Activated T-cell treated with anti-CD3 and anti-CD28 coated beads, Interleukin-2, amount 50 U/mL, for 72 hours (primary cell): ENCODE results near the gene PJA2. TPM values are rescaled to one million over a fixed set of nuclear protein-coding genes. Genes with fewer than 3 reads are reported as not detected.
A peak's percentile ranks its signal among the peaks of the same experiment; 100 is the strongest.

Experiments used
- ATAC-seq, 2 donors: fragments of 150-1000 bp; cut with Tn5 transposase; replicated peaks in 1 of 2; 2 replicates each; pipeline ENCODE4 v1.10.0; 2021; ENCODE audit warnings: moderate library complexity in 2 of 2, mild to moderate bottlenecking in 1 of 2
- DNase-seq, 2 donors: peaks; one replicate each; pipeline ENCODE4 v3.0.0; 2021 to 2022; ENCODE audit warnings: mixed read lengths in 1 of 2
- H3K27ac Mint-ChIP-seq: one replicate; pipeline ENCODE4 v1.8.0; 2022; ENCODE audit warnings: mild to moderate bottlenecking, moderate library complexity, mixed read lengths
- H3K27me3 Mint-ChIP-seq: one replicate; pipeline ENCODE4 v1.8.0; 2022; ENCODE audit warnings: low read depth, mixed read lengths
- H3K36me3 Mint-ChIP-seq, 2 donors: one replicate each; pipeline ENCODE4 v1.8.0; 2022; ENCODE audit warnings: mixed read lengths in 2 of 2, mild to moderate bottlenecking in 1 of 2; ENCODE audit not compliant: insufficient read depth in 2 of 2
- H3K4me1 Mint-ChIP-seq: one replicate; pipeline ENCODE4 v1.8.0; 2022; ENCODE audit warnings: low read depth, mixed read lengths
- H3K4me3 Mint-ChIP-seq, 2 donors: one replicate each; pipeline ENCODE4 v1.8.0; 2022; ENCODE audit warnings: mild to moderate bottlenecking in 2 of 2, mixed read lengths in 2 of 2, moderate library complexity in 2 of 2
- H3K9me3 Mint-ChIP-seq, 2 donors: one replicate each; pipeline ENCODE4 v1.8.0; 2022; ENCODE audit warnings: mixed read lengths in 2 of 2
- total RNA-seq, 2 donors: library from RNA; stranded (reverse); gene quantifications; one replicate each; pipeline ENCODE4 v1.2.3, GENCODE V29; 2022

PJA2 gene
- total RNA-seq, 2 donors from 2014 or later = 62.5 to 66.2 TPM

- peaks cover 5 to 15% of the 10 kb centered on the region in 2 donors for H3K36me3 Mint-ChIP-seq
- ATAC-seq (no peak), DNase-seq (no peak)
- H3K27ac Mint-ChIP-seq = no peak overlapping the region
- no peaks in the 10 kb centered on the region for H3K4me1 Mint-ChIP-seq
- H3K9me3 Mint-ChIP-seq = no peaks in the 10 kb centered on the region
- H3K27me3 Mint-ChIP-seq = no peaks in the 10 kb centered on the region
- H3K4me3 Mint-ChIP-seq = no peak overlapping the region
Observed at GRCh38 chr5:109357807-109358206, 52.0 kb downstream of the PJA2 start.

GRCh38 chr5:109354761-109355160 is 55.0 kb downstream of the PJA2 start:
- H3K4me3 Mint-ChIP-seq = no peak overlapping the region
- DNase-seq = no peak
- H3K27me3 Mint-ChIP-seq = no peaks in the 10 kb centered on the region
- H3K27ac Mint-ChIP-seq = no peak overlapping the region
- no peaks in the 10 kb centered on the region for H3K9me3 Mint-ChIP-seq
- H3K4me1 Mint-ChIP-seq = no peaks in the 10 kb centered on the region
- peaks cover 0 to 4% of the 10 kb centered on the region in 2 donors for H3K36me3 Mint-ChIP-seq
- ATAC-seq = peak; percentile 44 to 68

- no peaks in the 10 kb centered on the region for H3K9me3 Mint-ChIP-seq
- ATAC-seq (peak in 1 of 2 donors; percentile 60), DNase-seq (no peak)
- no peak overlapping the region for H3K27ac Mint-ChIP-seq
- H3K4me3 Mint-ChIP-seq = no peak overlapping the region
- peaks cover 0 to 5% of the 10 kb centered on the region in 2 donors for H3K36me3 Mint-ChIP-seq
- H3K27me3 Mint-ChIP-seq = no peaks in the 10 kb centered on the region
- peaks cover 15% of the 10 kb centered on the region for H3K4me1 Mint-ChIP-seq
Observed at GRCh38 chr5:109351988-109352864, 57.5 kb downstream of the PJA2 start.

GRCh38 chr5:109350537-109351270 is 59.1 kb downstream of the PJA2 start:
- H3K4me3 Mint-ChIP-seq = no peak overlapping the region
- no peaks in the 10 kb centered on the region for H3K27me3 Mint-ChIP-seq
- ATAC-seq = no peak
- H3K27ac Mint-ChIP-seq = no peak overlapping the region
- no peak for DNase-seq
- H3K4me1 Mint-ChIP-seq = peaks cover 15% of the 10 kb centered on the region
- no peaks in the 10 kb centered on the region for H3K9me3 Mint-ChIP-seq
- peaks cover 0 to 6% of the 10 kb centered on the region in 2 donors for H3K36me3 Mint-ChIP-seq

GRCh38 chr5:109349388-109349787 is 60.4 kb downstream of the PJA2 start:
- H3K9me3 Mint-ChIP-seq = no peaks in the 10 kb centered on the region
- DNase-seq = no peak
- no peak overlapping the region for H3K4me3 Mint-ChIP-seq
- no peaks in the 10 kb centered on the region for H3K27me3 Mint-ChIP-seq
- peak overlapping the region; percentile 72 for H3K27ac Mint-ChIP-seq
- peaks cover 2% of the 10 kb centered on the region in 2 donors for H3K36me3 Mint-ChIP-seq
- ATAC-seq = no peak
- peaks cover 15% of the 10 kb centered on the region for H3K4me1 Mint-ChIP-seq

- no peaks in the 10 kb centered on the region for H3K27me3 Mint-ChIP-seq
- H3K4me1 Mint-ChIP-seq = peaks cover 15% of the 10 kb centered on the region
- H3K36me3 Mint-ChIP-seq = peaks cover 2% of the 10 kb centered on the region in 2 donors
- H3K4me3 Mint-ChIP-seq = no peak overlapping the region
- no peak overlapping the region for H3K27ac Mint-ChIP-seq
- ATAC-seq (no peak), DNase-seq (no peak)
- no peaks in the 10 kb centered on the region for H3K9me3 Mint-ChIP-seq
Observed at GRCh38 chr5:109347252-109347888, 62.4 kb downstream of the PJA2 start.

- H3K27ac Mint-ChIP-seq = no peak overlapping the region
- ATAC-seq = no peak
- no peak overlapping the region for H3K4me3 Mint-ChIP-seq
- peaks cover 2% of the 10 kb centered on the region in 2 donors for H3K36me3 Mint-ChIP-seq
- H3K9me3 Mint-ChIP-seq = no peaks in the 10 kb centered on the region
- no peaks in the 10 kb centered on the region for H3K27me3 Mint-ChIP-seq
- no peak for DNase-seq
- H3K4me1 Mint-ChIP-seq = peaks cover 15% of the 10 kb centered on the region
Observed at GRCh38 chr5:109345699-109346098, 64.1 kb downstream of the PJA2 start.

GRCh38 chr5:109340351-109340750 is 69.4 kb downstream of the PJA2 start:
- Mint-ChIP-seq H3K4me1 (no peaks in the 10 kb centered on the region), H3K36me3 (peaks cover 3 to 6% of the 10 kb centered on the region in 2 donors), H3K4me3 (no peak overlapping the region), H3K27ac (no peak overlapping the region), H3K27me3 (no peaks in the 10 kb centered on the region), H3K9me3 (no peaks in the 10 kb centered on the region)
- ATAC-seq (no peak), DNase-seq (no peak)

GRCh38 chr5:109335114-109335513 is 74.7 kb downstream of the PJA2 start:
- Mint-ChIP-seq H3K27me3 (no peaks in the 10 kb centered on the region), H3K4me3 (no peak overlapping the region), H3K27ac (peak overlapping the region; percentile 33), H3K36me3 (peaks cover under 1 to 3% of the 10 kb centered on the region in 2 donors), H3K9me3 (no peaks in the 10 kb centered on the region), H3K4me1 (no peaks in the 10 kb centered on the region)
- ATAC-seq = no peak
- DNase-seq = no peak

GRCh38 chr5:109334056-109334455 is 75.7 kb downstream of the PJA2 start:
- Mint-ChIP-seq H3K4me3 (no peak overlapping the region), H3K27ac (no peak overlapping the region)

GRCh38 chr5:109329333-109330237 is 80.2 kb downstream of the PJA2 start:
- DNase-seq = no peak
- ATAC-seq = no peak
- no peaks in the 10 kb centered on the region for H3K36me3 Mint-ChIP-seq
- H3K9me3 Mint-ChIP-seq = no peaks in the 10 kb centered on the region
- H3K4me3 Mint-ChIP-seq = no peak overlapping the region
- no peaks in the 10 kb centered on the region for H3K27me3 Mint-ChIP-seq
- H3K27ac Mint-ChIP-seq = no peak overlapping the region
- no peaks in the 10 kb centered on the region for H3K4me1 Mint-ChIP-seq

More at GRCh38 chr5:109334056-109334455, 75.7 kb downstream of the PJA2 start:
- Mint-ChIP-seq H3K4me1 (no peaks in the 10 kb centered on the region), H3K27me3 (no peaks in the 10 kb centered on the region), H3K9me3 (no peaks in the 10 kb centered on the region), H3K36me3 (peaks cover 0 to 2% of the 10 kb centered on the region in 2 donors)
- ATAC-seq (no peak), DNase-seq (no peak)

- DNase-seq = no peak
- Mint-ChIP-seq H3K27me3 (no peaks in the 10 kb centered on the region), H3K4me1 (no peaks in the 10 kb centered on the region), H3K4me3 (no peak overlapping the region), H3K36me3 (no peaks in the 10 kb centered on the region), H3K27ac (no peak overlapping the region), H3K9me3 (no peaks in the 10 kb centered on the region)
- no peak for ATAC-seq
Observed at GRCh38 chr5:109328626-109329025, 81.1 kb downstream of the PJA2 start.
